ENCODE measurements around the gene SLBP.
"Not testable (repeated sequence)": the region's sequence is repeated elsewhere in the genome, so short reads cannot be mapped to it uniquely, and the experiment has no call there.

The SLBP gene

GRCh38 chr4:1711571-1712215 lies 426 bp downstream of the SLBP start:
- no peak for DNase-seq (ENCODE audit: low read depth in 2 of 2)

- no peak for DNase-seq (ENCODE audit: low read depth in 2 of 2)
These were observed 1.0 kb downstream of the SLBP start for GRCh38 chr4:1711055-1711570.

- DNase-seq (ENCODE audit: low read depth in 2 of 2): no peak
These were observed 3.5 kb downstream of the SLBP start for GRCh38 chr4:1708581-1708980.

GRCh38 chr4:1706358-1706757 lies 5.8 kb downstream of the SLBP start:
- DNase-seq (ENCODE audit: low read depth in 2 of 2): no peak

GRCh38 chr4:1705732-1706131 lies 6.4 kb downstream of the SLBP start:
- DNase-seq (ENCODE audit: low read depth in 2 of 2): no peak

- DNase-seq (ENCODE audit: low read depth in 2 of 2): no peak
These were observed 8.3 kb downstream of the SLBP start for GRCh38 chr4:1703867-1704266.

GRCh38 chr4:1701671-1702070 lies 10.4 kb downstream of the SLBP start:
- not testable (repeated sequence) for DNase-seq (ENCODE audit: low read depth in 2 of 2)

GRCh38 chr4:1695913-1696312 lies 16.2 kb downstream of the SLBP start:
- DNase-seq (ENCODE audit: low read depth in 2 of 2): no peak

- DNase-seq (ENCODE audit: low read depth in 2 of 2): peak; percentile 54 to 66
These were observed 18.8 kb downstream of the SLBP start for GRCh38 chr4:1693131-1693896.

- DNase-seq (ENCODE audit: low read depth in 2 of 2): no peak
These were observed 20.3 kb downstream of the SLBP start for GRCh38 chr4:1691737-1692373.

GRCh38 chr4:1690698-1691097 lies 21.4 kb downstream of the SLBP start:
- DNase-seq (ENCODE audit: low read depth in 2 of 2): no peak

- DNase-seq (ENCODE audit: low read depth in 2 of 2): no peak
These were observed 25.6 kb downstream of the SLBP start for GRCh38 chr4:1686440-1687036.

- DNase-seq (ENCODE audit: low read depth in 2 of 2): no peak
These were observed 26.6 kb downstream of the SLBP start for GRCh38 chr4:1685235-1686150.

GRCh38 chr4:1684506-1685234 lies 27.4 kb downstream of the SLBP start:
- DNase-seq (ENCODE audit: low read depth in 2 of 2): peak; percentile 88 to 89

GRCh38 chr4:1683736-1684505 lies 28.2 kb downstream of the SLBP start, which contains the start of gene FAM53A:
TSS of gene FAM53A (minus strand) at chr4:1684313. CDS start at chr4:1668741, 15,572 bp downstream.
- DNase-seq (ENCODE audit: low read depth in 2 of 2): no peak

GRCh38 chr4:1683261-1683735 lies 28.8 kb downstream of the SLBP start:
- no peak for DNase-seq (ENCODE audit: low read depth in 2 of 2)

GRCh38 chr4:1682860-1683259 lies 29.3 kb downstream of the SLBP start:
- no peak for DNase-seq (ENCODE audit: low read depth in 2 of 2)

- DNase-seq (ENCODE audit: low read depth in 2 of 2): no peak
These were observed 33.9 kb downstream of the SLBP start for GRCh38 chr4:1678244-1678643.
